GM18520 (cell line): ENCODE measurements around the gene WDHD1.
"Not testable (repeated sequence)": the region's sequence is repeated elsewhere in the genome, so short reads cannot be mapped to it uniquely, and the experiment has no call there.

ENCODE experiments used
- ATAC-seq: cut with Tn5 transposase; IDR thresholded peaks from one replicate; pipeline ENCODE4 v1.9.1; 2021; ENCODE audit not compliant: unreplicated experiment

WDHD1 gene

GRCh38 chr14:54908973-54909372 is 117.9 kb downstream of the WDHD1 start:
- not testable (repeated sequence) for ATAC-seq

- ATAC-seq, result no peak
Measured at GRCh38 chr14:54908190-54908589, 118.7 kb downstream of the WDHD1 start.

GRCh38 chr14:54906075-54906474 is 120.8 kb downstream of the WDHD1 start:
- ATAC-seq, result no peak

GRCh38 chr14:54902521-54903420 is 124.1 kb downstream of the WDHD1 start, which contains the start of gene GCH1:
Gene GCH1 (minus strand): TSS chr14:54902826. CDS start chr14:54902663, 163 bp downstream.
- peak; percentile 67 for ATAC-seq

DNA sequence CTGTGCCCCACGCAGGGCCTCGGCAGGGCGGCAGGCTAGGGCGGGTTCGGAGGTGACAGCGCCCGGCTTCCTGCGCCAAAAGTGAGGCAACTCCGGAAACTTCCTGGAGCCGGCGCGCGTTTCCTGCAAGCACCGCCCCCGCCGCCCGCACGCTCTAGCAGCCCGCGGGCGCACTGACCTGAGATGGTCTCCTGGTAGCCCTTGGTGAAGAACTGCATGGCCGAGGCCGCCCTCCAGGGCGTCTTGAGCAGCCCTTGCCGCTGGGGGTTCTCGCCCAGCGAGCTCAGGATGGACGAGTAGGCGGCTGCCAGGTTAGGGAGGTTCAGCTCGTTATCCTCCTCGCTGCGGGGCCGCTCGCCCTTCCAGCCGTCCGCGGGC is 124.8 kb downstream of the WDHD1 start:
- ATAC-seq, result peak; percentile 29

DNA sequence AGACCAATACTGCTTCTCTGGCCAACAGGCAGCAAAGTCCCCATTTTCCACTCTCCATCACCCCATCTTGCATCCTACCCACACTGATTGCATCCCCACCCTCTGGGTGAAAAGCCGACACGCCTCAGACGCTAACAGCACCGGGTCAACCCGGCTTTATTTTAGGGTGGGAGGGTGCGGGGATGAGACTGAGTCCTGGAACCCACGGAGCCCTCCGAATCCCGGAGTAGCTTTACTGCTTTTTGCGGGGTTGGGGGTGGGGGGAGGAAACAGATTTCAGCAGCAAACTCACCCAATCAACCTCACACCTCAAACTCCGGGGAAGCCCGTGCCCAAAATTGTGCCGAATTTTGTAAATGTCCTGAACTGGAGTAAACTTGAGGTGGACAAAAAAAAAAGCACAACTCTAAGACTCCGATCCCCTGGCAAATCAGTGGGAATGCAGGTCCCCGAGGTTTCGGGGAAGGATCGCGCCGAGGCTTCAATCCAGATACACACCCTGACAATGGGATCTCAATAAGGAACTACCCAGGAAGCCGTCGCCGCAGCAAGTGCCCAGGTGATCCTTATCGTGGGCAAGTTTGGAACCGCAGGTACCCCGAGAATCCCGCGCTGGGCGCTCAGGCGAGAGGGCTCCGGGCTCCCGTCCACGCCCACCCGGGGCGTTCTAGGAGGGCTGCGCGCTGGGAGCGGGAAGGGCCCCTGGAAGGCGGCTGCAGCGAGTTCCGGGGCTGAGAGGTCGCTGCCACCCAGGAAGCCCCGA is 125.3 kb downstream of the WDHD1 start:
- ATAC-seq, result no peak

- ATAC-seq, result no peak
Measured at GRCh38 chr14:54899573-54899972, 127.3 kb downstream of the WDHD1 start.

DNA sequence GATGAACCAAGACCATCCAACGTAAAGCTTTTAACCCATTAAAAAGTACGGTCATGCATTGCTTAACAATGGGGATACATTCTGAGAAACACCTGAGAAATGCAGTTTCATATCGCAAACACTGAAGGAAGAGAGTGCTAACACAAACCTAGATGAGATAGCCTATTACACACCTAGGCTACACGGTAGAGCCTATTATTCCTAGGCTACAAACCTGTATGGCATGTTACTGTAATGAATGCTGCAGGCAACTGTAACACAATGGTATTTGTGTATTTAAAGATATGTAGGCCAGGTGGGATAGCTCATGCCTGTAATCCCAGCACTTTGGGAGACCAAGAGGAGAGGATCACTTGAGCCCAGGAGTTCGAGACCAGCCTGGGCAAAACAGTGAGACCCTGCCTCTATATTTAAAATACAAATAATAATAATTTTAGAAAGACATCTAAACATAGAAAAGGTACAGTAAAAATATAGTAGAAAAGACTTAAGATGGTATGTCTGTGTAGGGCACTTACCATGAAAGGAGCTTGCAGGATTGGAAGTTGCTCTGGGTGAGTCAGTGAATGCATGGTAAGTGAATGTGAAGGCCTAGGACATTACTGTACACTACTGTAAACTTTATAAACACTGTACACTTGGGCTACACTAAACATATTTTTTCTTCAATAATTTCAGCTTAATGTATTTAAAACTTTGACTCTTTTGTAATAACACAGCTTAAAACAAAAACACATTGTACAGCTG is 128.9 kb downstream of the WDHD1 start:
- ATAC-seq, result not testable (repeated sequence)

DNA sequence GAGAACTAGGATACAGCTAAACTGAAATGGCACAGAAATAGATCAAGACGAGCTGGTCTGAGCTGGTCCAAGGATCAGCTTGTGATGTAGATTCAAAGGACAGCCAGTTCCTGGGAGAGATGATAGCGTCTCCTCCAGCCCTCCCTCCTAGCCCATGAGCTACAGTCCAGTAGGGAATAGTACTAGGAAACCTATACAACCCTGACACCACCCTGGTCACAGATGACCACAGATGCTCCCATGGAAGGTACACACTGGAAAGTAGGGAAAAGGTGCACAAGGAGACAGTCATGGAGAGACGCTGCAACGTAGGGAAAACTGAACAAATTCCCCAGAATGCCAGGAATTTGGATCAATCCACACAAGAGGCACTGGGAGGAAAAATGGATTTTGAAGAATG is 131.2 kb downstream of the WDHD1 start:
- no peak for ATAC-seq

- no peak for ATAC-seq
Measured at GRCh38 chr14:54894995-54895394, 131.9 kb downstream of the WDHD1 start.

GRCh38 chr14:54893151-54893760 is 133.6 kb downstream of the WDHD1 start:
- no peak for ATAC-seq

DNA sequence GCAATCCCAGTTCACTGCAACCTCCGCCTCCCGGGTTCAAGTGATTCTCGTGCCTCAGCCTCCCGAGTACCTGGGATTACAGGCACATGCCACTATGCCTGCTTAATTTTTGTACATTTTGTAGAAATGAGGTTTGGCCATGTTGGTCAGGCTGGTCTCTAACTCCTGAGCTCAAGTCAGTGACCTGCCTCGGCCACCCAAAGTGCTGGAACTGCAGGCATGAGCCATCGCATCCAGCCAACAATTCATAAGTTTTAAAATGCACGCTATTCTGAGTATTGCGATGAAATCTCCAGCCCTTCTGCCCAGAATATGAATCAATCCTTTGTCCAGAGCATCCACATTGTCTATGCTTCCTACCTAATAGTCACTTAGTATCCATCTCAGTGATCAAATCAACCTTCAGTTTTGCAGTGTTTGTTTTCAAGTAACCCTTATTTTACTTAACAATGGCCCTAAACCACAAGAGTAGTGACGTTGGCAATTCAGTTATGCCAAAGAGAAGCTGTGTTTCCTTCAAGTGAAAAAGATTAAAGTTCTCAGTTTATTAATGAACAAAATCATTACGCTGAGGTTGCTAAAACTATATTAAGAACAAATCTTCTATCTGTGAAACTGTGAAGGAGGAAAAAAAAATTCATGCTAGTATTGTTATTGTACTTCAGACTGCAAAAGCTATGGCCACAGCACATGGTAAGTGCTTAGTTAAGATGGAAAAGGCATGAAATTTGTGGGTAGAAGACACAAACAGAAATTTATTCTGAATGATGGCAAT is 135.2 kb downstream of the WDHD1 start:
- no peak for ATAC-seq

DNA sequence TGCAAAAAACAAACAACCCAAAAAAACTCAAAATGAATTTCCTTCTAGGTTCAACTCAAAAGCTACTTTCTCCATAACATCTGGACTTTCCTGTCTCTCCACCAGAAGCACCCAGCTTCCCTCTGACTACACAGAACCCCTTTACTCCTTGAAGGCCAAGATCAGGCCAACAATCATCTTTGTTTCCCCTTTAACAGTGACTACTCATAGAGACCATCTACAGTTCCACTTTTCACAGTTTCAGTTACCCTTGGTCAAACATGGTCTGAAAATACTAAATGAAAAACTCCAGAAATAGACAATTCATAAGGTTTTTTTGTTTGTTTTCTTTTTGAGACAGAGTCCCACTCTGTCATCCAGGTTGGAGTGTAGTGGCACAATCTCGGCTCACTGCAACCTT is 136.1 kb downstream of the WDHD1 start:
- no peak for ATAC-seq

DNA sequence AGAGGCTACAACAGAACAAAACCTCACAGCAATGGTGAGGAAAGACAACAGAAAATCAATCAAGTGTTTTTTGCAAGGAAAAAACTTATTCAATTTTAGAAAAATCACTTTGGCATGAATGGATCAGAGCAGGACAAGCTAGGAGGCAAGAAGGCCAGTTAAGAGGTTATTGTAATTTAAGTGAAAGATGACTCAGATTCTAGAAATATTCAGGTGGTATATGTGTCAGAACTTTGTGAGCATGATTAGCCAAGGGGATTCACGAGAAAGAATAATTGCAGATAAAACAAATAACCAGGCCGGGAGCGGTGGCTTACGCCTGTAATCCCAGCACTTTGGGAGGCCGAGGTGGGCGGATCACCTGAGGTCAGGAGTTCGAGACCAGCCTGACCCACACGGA is 137.0 kb downstream of the WDHD1 start:
- ATAC-seq, result no peak
